ENCODE measurements around the gene MPDZ. TPM values are rescaled to one million over a fixed set of nuclear protein-coding genes. Genes with fewer than 3 reads are reported as not detected.

Gene MPDZ
- total RNA-seq, 1 donor from 2014 or later, result 31.0 TPM

- no peaks in the 10 kb centered on the region for H3K27me3 ChIP-seq (ENCODE audit: insufficient read depth, low read length)
- H3K4me1 ChIP-seq (ENCODE audit: insufficient read depth, low read length), result no peaks in the 10 kb centered on the region
- Mint-ChIP-seq H3K9me3 (ENCODE audit: unreplicated experiment) (no peaks in the 10 kb centered on the region), H3K36me3 (ENCODE audit: low read depth, unreplicated experiment) (peaks cover 4% of the 10 kb centered on the region), H3K27me3 (ENCODE audit: low read depth, unreplicated experiment) (no peaks in the 10 kb centered on the region), H3K27ac (ENCODE audit: unreplicated experiment) (no peak overlapping the region), H3K4me1 (ENCODE audit: low read depth, unreplicated experiment) (peaks cover 15% of the 10 kb centered on the region), H3K4me3 (ENCODE audit: unreplicated experiment) (no peak overlapping the region)
- no peaks in the 10 kb centered on the region for H3K9me3 ChIP-seq (ENCODE audit: insufficient read depth, low read depth, low read length)
- no peaks in the 10 kb centered on the region for H4K20me1 ChIP-seq (ENCODE audit: insufficient read depth, low read length)
- no peak overlapping the region for H2AFZ ChIP-seq (ENCODE audit: low read depth, low read length)
- no peaks in the 10 kb centered on the region for H3K79me2 ChIP-seq (ENCODE audit: insufficient read depth, low read length)
- no peak overlapping the region for H3K9ac ChIP-seq (ENCODE audit: low read length)
- H3K36me3 ChIP-seq (ENCODE audit: insufficient read depth, low read length), result peaks cover 11% of the 10 kb centered on the region
- TF ChIP-seq EZH2 (IDR thresholded peaks at IDR 0.05; ENCODE audit: insufficient read depth, low read length), result no peak
- TF ChIP-seq CTCF (IDR thresholded peaks at IDR 0.05; ENCODE audit: insufficient read depth, low read depth, low read length), result no peak
- FAIRE-seq, result no peak
- no peak overlapping the region for H3K27ac ChIP-seq (ENCODE audit: low read depth, low read length)
- DNase-seq (ENCODE audit: low read depth), result peak; percentile 34
- H3K4me2 ChIP-seq (ENCODE audit: low read length), result no peak overlapping the region
- H3K4me3 ChIP-seq (ENCODE audit: insufficient read depth, low read depth, low read length), result no peak overlapping the region
These were observed 93.4 kb downstream of the MPDZ start for GRCh38 chr9:13186091-13186490.

GRCh38 chr9:13181652-13182051 lies 97.8 kb downstream of the MPDZ start:
- H2AFZ ChIP-seq (ENCODE audit: low read depth, low read length), result no peak overlapping the region
- peaks cover 11% of the 10 kb centered on the region for H3K36me3 ChIP-seq (ENCODE audit: insufficient read depth, low read length)
- no peak for FAIRE-seq

More at GRCh38 chr9:13181652-13182051, 97.8 kb downstream of the MPDZ start:
- no peaks in the 10 kb centered on the region for H3K27me3 Mint-ChIP-seq (ENCODE audit: low read depth, unreplicated experiment)
- DNase-seq (ENCODE audit: low read depth), result peak; percentile 35
- no peaks in the 10 kb centered on the region for H3K79me2 ChIP-seq (ENCODE audit: insufficient read depth, low read length)
- no peaks in the 10 kb centered on the region for H3K27me3 ChIP-seq (ENCODE audit: insufficient read depth, low read length)
- H3K36me3 Mint-ChIP-seq (ENCODE audit: low read depth, unreplicated experiment), result peaks cover 2% of the 10 kb centered on the region
- H3K4me2 ChIP-seq (ENCODE audit: low read length), result no peak overlapping the region
- H3K9me3 ChIP-seq (ENCODE audit: insufficient read depth, low read depth, low read length), result no peaks in the 10 kb centered on the region
- H3K9ac ChIP-seq (ENCODE audit: low read length), result no peak overlapping the region
- H3K9me3 Mint-ChIP-seq (ENCODE audit: unreplicated experiment), result no peaks in the 10 kb centered on the region
- no peak overlapping the region for H3K4me3 Mint-ChIP-seq (ENCODE audit: unreplicated experiment)
- no peak overlapping the region for H3K27ac ChIP-seq (ENCODE audit: low read depth, low read length)
- no peaks in the 10 kb centered on the region for H3K4me1 ChIP-seq (ENCODE audit: insufficient read depth, low read length)
- H3K4me1 Mint-ChIP-seq (ENCODE audit: low read depth, unreplicated experiment), result peaks cover 9% of the 10 kb centered on the region
- no peak overlapping the region for H3K4me3 ChIP-seq (ENCODE audit: insufficient read depth, low read depth, low read length)
- no peaks in the 10 kb centered on the region for H4K20me1 ChIP-seq (ENCODE audit: insufficient read depth, low read length)
- TF ChIP-seq CTCF (IDR thresholded peaks at IDR 0.05; ENCODE audit: insufficient read depth, low read depth, low read length) (no peak), EZH2 (IDR thresholded peaks at IDR 0.05; ENCODE audit: insufficient read depth, low read length) (no peak)
- H3K27ac Mint-ChIP-seq (ENCODE audit: unreplicated experiment), result no peak overlapping the region

All from astrocyte (in vitro differentiated cells and primary cell).